Ectodermal cell (in vitro differentiated cells): ENCODE data around the gene TMCC1.
"Not testable (repeated sequence)": the region's sequence is repeated elsewhere in the genome, so short reads cannot be mapped to it uniquely, and the experiment has no call there.

ENCODE experiments used
- H3K27ac ChIP-seq: 2 replicates; pipeline ENCODE4 v1.7.0; 2013; ENCODE audit warnings: mild to moderate bottlenecking, low read depth, low read length; ENCODE audit not compliant: insufficient read depth, poor library complexity, severe bottlenecking
- H3K27me3 ChIP-seq: 2 replicates; pipeline ENCODE4 v1.7.0; 2013; ENCODE audit warnings: mild to moderate bottlenecking, low read length; ENCODE audit not compliant: insufficient read depth, control insufficient read depth, poor library complexity, severe bottlenecking
- H3K36me3 ChIP-seq: one replicate; pipeline ENCODE4 v1.7.0; 2013; ENCODE audit warnings: low read length; ENCODE audit not compliant: control insufficient read depth, insufficient read depth
- H3K4me1 ChIP-seq: one replicate; pipeline ENCODE4 v1.7.0; 2013; ENCODE audit warnings: low read length; ENCODE audit not compliant: control insufficient read depth, insufficient read depth
- H3K4me3 ChIP-seq: 2 replicates; pipeline ENCODE4 v1.7.0; 2013; ENCODE audit warnings: low read depth, low read length, control low read depth; ENCODE audit not compliant: insufficient read depth
- H3K9me3 ChIP-seq: 2 replicates; pipeline ENCODE4 v1.7.0; 2013; ENCODE audit warnings: mild to moderate bottlenecking, low read length, moderate library complexity; ENCODE audit not compliant: control insufficient read depth
- WGBS, 2 experiments: methylation state at CpG; one replicate each; pipeline ENCODE4 v1.1.7; 2013; ENCODE audit warnings: missing lambda C conversion rate in 2 of 2; 5-methylcytosine and 5-hydroxymethylcytosine counted together

Gene TMCC1

DNA sequence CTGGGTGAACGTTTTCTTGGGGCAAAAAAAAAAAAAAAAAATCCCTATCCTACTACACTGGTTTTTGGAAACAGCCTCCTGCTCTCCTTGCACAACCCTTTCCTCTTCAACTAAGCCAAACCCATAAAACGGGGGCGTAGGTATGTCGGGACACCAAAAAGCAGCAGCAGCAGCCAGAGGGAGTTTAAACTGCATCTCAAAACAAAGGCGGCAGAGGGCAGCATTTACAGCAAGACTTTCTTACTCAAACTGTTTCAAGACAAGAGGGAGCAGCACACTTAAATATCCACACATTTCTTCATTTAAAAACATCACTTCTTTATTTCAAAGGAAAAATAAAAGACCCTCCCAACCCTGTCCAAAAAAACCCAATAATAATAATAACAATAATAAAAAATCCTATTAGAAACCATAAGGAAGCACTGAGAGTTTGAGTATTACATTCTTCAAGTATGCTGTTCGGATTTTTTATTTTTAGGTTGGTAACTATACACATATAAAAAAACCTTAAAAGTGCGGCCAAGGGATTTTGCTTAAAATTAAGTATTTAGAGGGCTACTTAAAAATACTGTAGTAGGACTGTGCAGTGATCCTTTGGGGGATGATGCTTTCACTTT lies 243.1 kb downstream of the TMCC1 start:
- no peaks in the 10 kb centered on the region for H3K27me3 ChIP-seq
- WGBS, 2 experiments = 29 to 41% methylated on average over 6 to 7 of the region's 7 CpGs
- H3K36me3 ChIP-seq = no peaks in the 10 kb centered on the region
- no peak overlapping the region for H3K27ac ChIP-seq
- H3K4me1 ChIP-seq = no peaks in the 10 kb centered on the region
- H3K9me3 ChIP-seq = no peaks in the 10 kb centered on the region
- H3K4me3 ChIP-seq = no peak overlapping the region

- Histone ChIP-seq H3K4me3 (no peak overlapping the region), H3K36me3 (no peaks in the 10 kb centered on the region), H3K27me3 (no peaks in the 10 kb centered on the region), H3K9me3 (no peaks in the 10 kb centered on the region), H3K27ac (no peak overlapping the region), H3K4me1 (no peaks in the 10 kb centered on the region)
- WGBS, 2 experiments = 86 to 91% methylated on average over 3 of the region's 3 CpGs
These were observed 245.1 kb downstream of the TMCC1 start for GRCh38 chr3:129648391-129648790.

DNA sequence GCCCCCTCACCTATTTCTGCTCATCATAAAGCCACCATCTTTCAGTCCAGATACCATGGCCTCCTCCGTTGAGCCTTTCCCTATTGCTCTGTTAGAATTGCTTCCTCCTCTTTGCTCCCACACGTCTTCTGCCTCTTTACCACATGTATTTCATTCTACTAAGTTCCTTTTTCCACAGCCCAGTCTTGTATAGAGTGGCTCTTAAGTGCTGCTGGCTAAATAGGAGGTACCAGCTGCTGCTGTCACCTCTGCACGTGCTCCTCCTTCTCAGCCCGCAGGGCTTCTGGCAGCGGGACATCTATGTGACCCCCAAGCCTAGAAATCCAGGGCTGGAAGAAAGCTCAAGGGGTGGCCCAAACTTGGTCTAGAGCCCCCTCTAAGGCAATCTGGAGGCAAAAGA lies 248.2 kb downstream of the TMCC1 start:
- H3K4me3 ChIP-seq = no peak overlapping the region
- H3K27ac ChIP-seq = no peak overlapping the region
- no peaks in the 10 kb centered on the region for H3K27me3 ChIP-seq
- no peaks in the 10 kb centered on the region for H3K9me3 ChIP-seq
- WGBS, 2 experiments = 84 to 94% methylated on average over 5 of the region's 5 CpGs
- H3K36me3 ChIP-seq = no peaks in the 10 kb centered on the region
- no peaks in the 10 kb centered on the region for H3K4me1 ChIP-seq

GRCh38 chr3:129644836-129645235 lies 248.7 kb downstream of the TMCC1 start:
- Histone ChIP-seq H3K9me3 (no peaks in the 10 kb centered on the region), H3K27ac (no peak overlapping the region), H3K36me3 (no peaks in the 10 kb centered on the region), H3K27me3 (no peaks in the 10 kb centered on the region), H3K4me1 (no peaks in the 10 kb centered on the region), H3K4me3 (no peak overlapping the region)
- 94 to 95% methylated on average over 3 of the region's 3 CpGs for WGBS, 2 experiments

GRCh38 chr3:129641567-129642260 lies 251.8 kb downstream of the TMCC1 start:
- H3K9me3 ChIP-seq, H3K4me1 ChIP-seq, H3K36me3 ChIP-seq, H3K4me3 ChIP-seq, H3K27ac ChIP-seq, H3K27me3 ChIP-seq: not testable (repeated sequence)
- WGBS, 2 experiments = 50 to 51% methylated on average over 5 to 7 of the region's 10 CpGs

DNA sequence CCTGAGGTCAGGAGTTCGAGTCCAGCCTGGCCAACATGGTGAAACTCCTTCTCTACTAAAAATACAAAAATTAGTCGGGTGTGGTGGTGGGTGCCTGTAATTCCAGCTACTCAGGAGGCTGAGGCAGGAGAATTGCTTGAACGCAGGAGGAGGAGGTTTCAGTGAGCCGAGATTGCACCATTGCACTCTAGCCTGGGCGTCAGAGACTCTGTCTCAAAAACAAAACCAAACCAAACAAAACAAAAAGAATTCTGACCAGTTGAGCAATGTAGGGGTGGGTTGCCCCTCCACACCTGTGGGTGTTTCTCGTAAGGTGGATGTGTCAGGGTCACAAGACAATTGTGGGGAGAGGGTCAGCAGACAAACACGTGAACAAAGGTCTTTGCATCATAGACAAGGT lies 252.5 kb downstream of the TMCC1 start:
- H3K27me3 ChIP-seq, H3K4me3 ChIP-seq, H3K27ac ChIP-seq, H3K4me1 ChIP-seq, H3K9me3 ChIP-seq, H3K36me3 ChIP-seq: not testable (repeated sequence)
- 78 to 90% methylated on average over 6 of the region's 7 CpGs for WGBS, 2 experiments

DNA sequence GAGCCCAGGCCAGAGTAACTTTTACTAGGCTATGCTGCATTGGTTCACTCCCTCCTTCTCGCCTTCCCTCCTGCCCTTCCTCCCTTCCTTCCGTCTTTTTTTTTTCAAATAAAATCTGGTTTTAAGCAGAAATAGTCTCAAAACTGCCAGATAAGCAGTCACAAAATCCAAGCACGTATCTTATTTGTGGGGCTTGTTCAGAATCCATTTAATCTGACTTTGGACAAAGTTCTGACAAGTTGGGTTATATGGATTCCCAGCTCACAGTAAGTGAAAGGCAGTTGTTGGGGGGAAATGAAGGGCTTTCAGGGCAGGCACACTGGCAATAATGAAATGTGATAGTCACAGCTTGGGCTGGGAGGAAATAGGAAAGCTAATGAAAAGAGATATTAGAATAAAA lies 255.0 kb downstream of the TMCC1 start:
- WGBS, 2 experiments = 86 to 91% methylated on average over 3 of the region's 3 CpGs
- Histone ChIP-seq H3K4me3 (no peak overlapping the region), H3K36me3 (no peaks in the 10 kb centered on the region), H3K4me1 (no peaks in the 10 kb centered on the region), H3K27me3 (no peaks in the 10 kb centered on the region), H3K9me3 (no peaks in the 10 kb centered on the region), H3K27ac (no peak overlapping the region)

DNA sequence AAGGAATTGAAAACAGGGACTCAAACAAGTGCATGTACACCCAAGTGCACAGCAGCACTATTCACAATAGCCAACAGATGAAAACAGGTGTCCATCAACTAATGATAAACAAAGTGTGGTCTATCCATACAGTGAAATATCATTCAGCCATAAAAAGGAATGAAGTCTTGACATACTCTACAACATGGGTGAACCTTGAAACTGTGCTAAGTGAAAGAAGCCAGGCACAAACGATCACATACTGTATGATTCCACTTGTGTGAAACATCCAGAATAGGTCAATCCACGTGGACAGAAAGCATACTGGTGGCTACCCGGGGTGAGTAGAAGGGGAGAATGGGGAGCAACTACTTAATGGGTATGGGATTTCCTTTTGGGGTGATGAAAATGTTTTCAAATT lies 257.4 kb downstream of the TMCC1 start:
- no peak overlapping the region for H3K27ac ChIP-seq
- H3K4me3 ChIP-seq = no peak overlapping the region
- WGBS, 2 experiments = 89 to 96% methylated on average over 3 of the region's 3 CpGs
- no peaks in the 10 kb centered on the region for H3K9me3 ChIP-seq
- H3K27me3 ChIP-seq = no peaks in the 10 kb centered on the region
- H3K36me3 ChIP-seq = no peaks in the 10 kb centered on the region
- H3K4me1 ChIP-seq = no peaks in the 10 kb centered on the region

- no peak overlapping the region for H3K4me3 ChIP-seq
- no peak overlapping the region for H3K27ac ChIP-seq
- no peaks in the 10 kb centered on the region for H3K27me3 ChIP-seq
- no peaks in the 10 kb centered on the region for H3K36me3 ChIP-seq
- no peaks in the 10 kb centered on the region for H3K9me3 ChIP-seq
- WGBS, 2 experiments = 92 to 97% methylated on average over 4 of the region's 4 CpGs
- H3K4me1 ChIP-seq = no peaks in the 10 kb centered on the region
These were observed 257.9 kb downstream of the TMCC1 start for GRCh38 chr3:129635656-129636055.

- WGBS, 2 experiments = 89% methylated on average over 10 of the region's 10 CpGs
- Histone ChIP-seq H3K27me3 (no peaks in the 10 kb centered on the region), H3K27ac (no peak overlapping the region), H3K36me3 (no peaks in the 10 kb centered on the region), H3K9me3 (no peaks in the 10 kb centered on the region), H3K4me1 (no peaks in the 10 kb centered on the region), H3K4me3 (no peak overlapping the region)
These were observed 259.6 kb downstream of the TMCC1 start for GRCh38 chr3:129633751-129634481.
